Esophagus muscularis mucosa (tissue), 4 donors: ENCODE data around the gene IQCK. TPM values are rescaled to one million over a fixed set of nuclear protein-coding genes. Genes with fewer than 3 reads are reported as not detected.
"Not testable (repeated sequence)": the region's sequence is repeated elsewhere in the genome, so short reads cannot be mapped to it uniquely, and the experiment has no call there.

ENCODE experiments used
- DNase-seq: peaks from one replicate; pipeline ENCODE4 v3.0.0-alpha.2; 2017; ENCODE audit errors: extremely low spot score
- H3K27ac ChIP-seq, 4 donors: fragments of 200-600 bp; sonication (generic); replicated peaks in 1 of 4; 1 replicate in 3 of 4; 2 replicates in 1 of 4; pipeline ENCODE4 v1.5.1; 2016 to 2019; ENCODE audit warnings: mild to moderate bottlenecking in 1 of 4
- H3K27me3 ChIP-seq, 4 donors: fragments of 200-600 bp; sonication (generic); one replicate each; pipeline versions ENCODE4 v1.5.1 to v1.6.0; 2016 to 2019
- H3K36me3 ChIP-seq, 4 donors: fragments of 200-600 bp; sonication (generic); one replicate each; pipeline ENCODE4 v1.5.1; 2016 to 2019
- H3K4me1 ChIP-seq, 4 donors: fragments of 200-600 bp; sonication (generic); one replicate each; pipeline ENCODE4 v1.5.1; 2016 to 2019
- H3K4me3 ChIP-seq, 4 donors: fragments of 200-600 bp; sonication (generic); 1 replicate in 2 of 4; 2 replicates in 2 of 4; pipeline ENCODE4 v1.5.1; 2016 to 2019; ENCODE audit warnings: mild to moderate bottlenecking in 4 of 4, moderate library complexity in 1 of 4
- H3K9me3 ChIP-seq, 4 donors: fragments of 200-600 bp; sonication (generic); 1 replicate in 3 of 4; 2 replicates in 1 of 4; pipeline ENCODE4 v1.5.1; 2016 to 2019
- CTCF ChIP-seq, 3 experiments: fragments of 200-600 bp in 2 of 3; fragments of 450-650 bp in 1 of 3; sonication (generic) in 2 of 3; IDR thresholded peaks; one replicate each; pipeline ENCODE4 v1.5.1; 2017 to 2019; ENCODE audit warnings: antibody characterized with exemption in 3 of 3, mild to moderate bottlenecking in 2 of 3, moderate library complexity in 1 of 3
- EP300 ChIP-seq: sonication (generic); formaldehyde crosslinking; IDR thresholded peaks from one replicate; pipeline ENCODE4 v1.6.1; 2017; ENCODE audit warnings: antibody characterized with exemption
- POLR2A ChIP-seq: fragments of 450-650 bp; IDR thresholded peaks from one replicate; pipeline ENCODE4 v1.6.1; 2017; ENCODE audit warnings: antibody characterized with exemption, moderate library complexity, mild to moderate bottlenecking, low read depth
- POLR2AphosphoS5 ChIP-seq, 2 donors: sonication (generic); formaldehyde crosslinking; IDR thresholded peaks; one replicate each; pipeline ENCODE4 v1.6.1; 2017; ENCODE audit warnings: antibody characterized with exemption in 2 of 2
- WGBS: methylation state at CpG from one replicate; pipeline ENCODE4 v1.1.5; 2018; 5-methylcytosine and 5-hydroxymethylcytosine counted together
- intact Hi-C: fragments of 100-400 bp; cut with DNase I; formaldehyde crosslinking; loops from one replicate; pipeline ENCODE4 v1.15.1; 2023
- total RNA-seq, 4 donors: library from RNA; depleted of rRNA; stranded (reverse); fragments of >200 nt; gene quantifications; one replicate each; pipeline versions ENCODE4 v1.1.0 to v1.2.1, GENCODE V29; 2016

Gene IQCK
- total RNA-seq, 4 donors from 2014 or later, result 7.4 to 10.4 (median 8.6) TPM

GRCh38 chr16:19783363-19784182 is 65.5 kb downstream of the IQCK start:
- Histone ChIP-seq H3K36me3 (no peaks in the 10 kb centered on the region), H3K27me3 (no peaks in the 10 kb centered on the region), H3K4me3 (no peak overlapping the region), H3K4me1 (peaks cover 0 to 13% (median 3%) of the 10 kb centered on the region in 4 donors), H3K9me3 (no peaks in the 10 kb centered on the region), H3K27ac (peak overlapping the region in 1 of 4 donors; percentile 51)
- no peak for TF ChIP-seq POLR2AphosphoS5 (IDR thresholded peaks at IDR 0.05)
- no peak for TF ChIP-seq POLR2A
- no peak for TF ChIP-seq CTCF (IDR thresholded peaks at IDR 0.05)
- no peak for TF ChIP-seq EP300
- no peak for DNase-seq
- 74% methylated on average over 17 of the region's 17 CpGs for WGBS
- intact Hi-C loops, result no loop called here

GRCh38 chr16:19784183-19784736 is 66.2 kb downstream of the IQCK start:
- Histone ChIP-seq H3K27me3 (no peaks in the 10 kb centered on the region), H3K4me3 (no peak overlapping the region), H3K27ac (no peak overlapping the region), H3K9me3 (no peaks in the 10 kb centered on the region), H3K4me1 (peaks cover 0 to 13% (median 3%) of the 10 kb centered on the region in 4 donors), H3K36me3 (no peaks in the 10 kb centered on the region)
- DNase-seq, result no peak
- no peak for TF ChIP-seq POLR2A
- no peak for TF ChIP-seq POLR2AphosphoS5 (IDR thresholded peaks at IDR 0.05)
- TF ChIP-seq EP300, result no peak
- no peak for TF ChIP-seq CTCF (IDR thresholded peaks at IDR 0.05)
- 65% methylated on average over 3 of the region's 3 CpGs for WGBS
- intact Hi-C loops, result no loop called here

DNA sequence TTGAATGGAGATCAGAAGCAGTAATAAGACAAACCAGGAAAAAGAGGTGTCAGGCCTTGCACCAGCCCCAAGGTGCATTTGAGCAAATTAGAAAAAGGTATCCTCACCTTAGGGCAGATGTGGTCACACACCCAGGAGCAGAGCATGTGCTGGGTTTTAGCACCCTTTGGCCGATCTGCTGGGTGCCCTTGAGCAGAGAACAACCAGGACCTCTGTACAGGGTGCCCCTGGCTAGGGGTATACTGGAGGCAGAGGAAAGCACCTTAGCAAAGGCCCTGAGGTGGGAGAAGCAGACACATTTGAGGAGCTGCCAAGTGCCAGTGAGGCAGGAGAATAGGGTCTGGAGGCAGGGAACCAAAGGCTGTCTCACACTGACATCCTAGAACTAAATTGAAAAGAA is 67.0 kb downstream of the IQCK start:
- no peaks in the 10 kb centered on the region for H3K27me3 ChIP-seq
- no peaks in the 10 kb centered on the region for H3K9me3 ChIP-seq
- no peak overlapping the region for H3K4me3 ChIP-seq
- intact Hi-C loops, result no loop called here
- 100% methylated on average over 1 of the region's 1 CpG for WGBS
- H3K4me1 ChIP-seq, result peaks cover 0 to 13% (median 3%) of the 10 kb centered on the region in 4 donors
- no peak overlapping the region for H3K27ac ChIP-seq
- no peaks in the 10 kb centered on the region for H3K36me3 ChIP-seq
- TF ChIP-seq CTCF (IDR thresholded peaks at IDR 0.05) (no peak), EP300 (no peak), POLR2A (no peak), POLR2AphosphoS5 (IDR thresholded peaks at IDR 0.05) (no peak)
- no peak for DNase-seq

DNA sequence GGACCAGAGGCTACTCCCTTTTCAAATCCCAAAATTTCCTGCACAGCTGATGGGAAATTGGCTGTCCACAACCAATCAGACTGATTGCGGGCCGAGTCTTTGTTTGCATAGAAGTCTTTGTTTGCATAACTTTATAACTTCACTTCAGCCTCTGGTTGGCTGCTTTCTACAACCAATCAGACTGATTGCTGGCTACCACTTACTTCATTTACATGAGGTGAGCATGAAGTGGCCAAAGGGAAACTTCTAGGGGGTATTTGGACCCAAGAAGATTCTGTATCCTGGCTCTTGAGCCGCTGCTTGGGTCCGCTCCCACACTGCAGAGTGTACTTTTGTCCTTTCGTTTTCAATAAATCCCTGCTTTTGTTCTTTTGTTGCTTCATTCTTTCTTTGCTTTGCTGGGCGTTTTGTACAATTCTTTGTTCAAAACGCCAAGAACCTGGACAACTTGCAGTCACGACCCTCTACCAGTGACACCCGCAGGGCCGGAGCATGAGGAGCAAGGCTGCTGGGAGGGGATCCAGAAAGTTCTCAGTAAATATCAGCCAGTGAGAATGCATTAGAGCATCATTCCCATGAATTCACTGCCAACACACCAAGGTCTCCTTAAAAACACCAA is 67.5 kb downstream of the IQCK start:
- Histone ChIP-seq H3K9me3 (no peaks in the 10 kb centered on the region), H3K27me3 (no peaks in the 10 kb centered on the region), H3K36me3 (no peaks in the 10 kb centered on the region), H3K27ac (no peak overlapping the region), H3K4me1 (peaks cover 0 to 13% (median 3%) of the 10 kb centered on the region in 4 donors), H3K4me3 (no peak overlapping the region)
- intact Hi-C loops, result no loop called here
- WGBS, result 66% methylated on average over 10 of the region's 10 CpGs
- no peak for DNase-seq
- TF ChIP-seq POLR2A (no peak), CTCF (IDR thresholded peaks at IDR 0.05) (no peak), POLR2AphosphoS5 (IDR thresholded peaks at IDR 0.05) (no peak)

- DNase-seq, intact Hi-C loops, H3K9me3 ChIP-seq, H3K27ac ChIP-seq, H3K27me3 ChIP-seq, H3K36me3 ChIP-seq, H3K4me3 ChIP-seq: not testable (repeated sequence)
- WGBS, result 88% methylated on average over 1 of the region's 5 CpGs
- H3K4me1 ChIP-seq, result peaks cover 0 to 13% (median 5%) of the 10 kb centered on the region in 4 donors
Measured at GRCh38 chr16:19801369-19801768, 83.3 kb downstream of the IQCK start.

DNA sequence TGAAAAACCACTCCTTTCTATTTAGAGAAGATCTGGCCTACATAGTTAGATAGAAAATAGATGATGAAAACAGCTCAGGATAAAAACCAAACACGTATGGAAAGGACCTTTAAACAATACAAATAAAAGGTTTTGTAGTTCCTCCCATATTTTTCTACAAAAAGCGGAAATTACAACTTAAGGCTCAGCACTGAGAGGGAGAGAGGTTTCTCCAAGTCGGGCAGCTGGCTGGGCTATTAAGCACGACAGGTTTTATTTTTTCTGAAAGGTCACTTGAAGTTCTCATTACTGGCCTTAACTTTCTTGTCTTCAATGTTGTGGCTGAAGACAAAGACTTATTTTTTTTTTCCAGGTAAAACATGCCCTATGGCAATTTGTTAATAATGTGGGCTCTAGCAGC is 83.8 kb downstream of the IQCK start:
- H3K9me3 ChIP-seq, H3K36me3 ChIP-seq, H3K4me3 ChIP-seq, DNase-seq, H3K27ac ChIP-seq, intact Hi-C loops, H3K27me3 ChIP-seq: not testable (repeated sequence)
- H3K4me1 ChIP-seq, result peaks cover 0 to 13% (median 5%) of the 10 kb centered on the region in 4 donors
- WGBS, result 60% methylated on average over 2 of the region's 4 CpGs
